ENCODE measurements around the gene CDH13. TPM values are rescaled to one million over a fixed set of nuclear protein-coding genes. Genes with fewer than 3 reads are reported as not detected.

Gene CDH13
- total RNA-seq, 1 experiment from 2014 or later, result 0.89 TPM

- no peaks in the 10 kb centered on the region for H3K36me3 ChIP-seq
- H3K9me3 ChIP-seq, result no peaks in the 10 kb centered on the region
- no peaks in the 10 kb centered on the region for H3K27me3 ChIP-seq
- H3K4me3 ChIP-seq, result peak overlapping the region; percentile 18; the same call in 1 of the 2 replicates
- no peak for DNase-seq
Measured at GRCh38 chr16:83599789-83600462, 973.2 kb downstream of the CDH13 start.

- Histone ChIP-seq H3K4me3 (no peak overlapping the region), H3K9me3 (no peaks in the 10 kb centered on the region), H3K36me3 (no peaks in the 10 kb centered on the region), H3K27me3 (no peaks in the 10 kb centered on the region)
- DNase-seq, result no peak
Measured at GRCh38 chr16:83602761-83603722, 976.3 kb downstream of the CDH13 start.

DNA sequence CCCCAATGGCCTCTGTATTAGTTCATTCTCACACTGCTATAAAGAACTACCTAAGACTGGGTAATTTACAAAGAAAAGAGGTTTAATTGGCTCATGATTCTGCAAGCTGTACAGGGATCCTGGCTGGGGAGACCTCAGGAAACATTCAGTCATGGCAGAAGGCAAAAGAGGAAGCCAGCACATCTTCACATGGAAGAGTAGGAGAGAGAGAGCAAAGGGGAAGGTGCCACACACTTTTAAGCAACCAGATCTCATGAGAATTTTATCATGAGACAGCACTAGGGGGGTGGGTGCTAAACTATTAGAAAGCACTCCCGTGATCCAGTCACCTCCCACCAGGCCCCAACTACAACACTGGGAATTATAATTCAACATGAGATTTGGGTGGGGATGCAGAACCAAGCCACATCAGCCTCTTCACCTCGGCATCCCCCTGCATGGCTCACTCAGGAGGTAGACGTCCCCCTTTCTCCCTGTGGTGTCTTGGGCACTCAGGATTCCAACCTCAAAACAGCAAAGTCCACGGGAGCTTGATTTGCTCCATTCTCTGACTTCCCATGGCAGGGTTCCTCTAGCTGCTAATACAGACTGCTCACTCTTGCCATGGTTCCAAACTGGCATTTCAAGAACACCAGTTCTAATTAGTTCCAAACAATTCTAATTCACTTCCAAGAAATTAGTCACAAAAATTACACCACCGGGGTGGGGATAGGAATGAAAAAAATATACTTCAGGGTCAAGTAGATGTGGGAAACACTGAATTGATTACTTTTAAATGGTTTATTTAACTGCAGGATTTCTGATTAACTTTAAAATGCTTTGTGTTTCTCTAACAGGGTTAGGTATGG, 977.2 kb downstream of the CDH13 start:
- DNase-seq, result no peak
- H3K4me3 ChIP-seq, result no peak overlapping the region
- H3K27me3 ChIP-seq, result no peaks in the 10 kb centered on the region
- no peaks in the 10 kb centered on the region for H3K9me3 ChIP-seq
- H3K36me3 ChIP-seq, result no peaks in the 10 kb centered on the region

DNA sequence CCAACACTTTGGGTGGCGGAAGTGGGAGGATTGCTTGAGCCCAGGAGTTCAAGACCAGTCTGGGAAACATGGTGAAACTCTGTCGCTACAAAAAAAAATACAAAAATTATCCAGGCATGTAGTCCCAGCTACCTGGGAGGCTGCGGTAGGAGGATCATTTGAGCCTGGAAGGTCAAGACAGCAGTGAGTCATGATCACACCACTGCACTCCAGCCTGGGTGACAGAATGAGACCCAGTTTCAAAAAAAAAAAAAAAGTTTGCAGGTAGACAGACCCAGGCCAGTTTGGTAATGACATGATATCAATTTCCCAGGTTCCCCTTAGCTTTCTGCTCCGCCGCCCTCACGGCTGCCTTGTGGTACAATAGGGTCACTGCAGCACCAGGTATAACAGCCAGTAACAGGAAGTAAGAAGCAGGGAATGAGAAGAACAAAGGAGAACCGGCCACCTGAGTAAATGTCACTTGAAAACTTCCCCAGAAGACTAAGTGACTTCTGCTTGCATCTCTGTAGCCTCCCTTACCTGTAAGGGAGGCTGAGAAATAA, 979.8 kb downstream of the CDH13 start:
- H3K9me3 ChIP-seq, result no peaks in the 10 kb centered on the region
- DNase-seq, result no peak

GRCh38 chr16:83609178-83609577, 982.4 kb downstream of the CDH13 start:
- no peak overlapping the region for H3K4me3 ChIP-seq
- 0 out of 2 replicates have a peak, but pooled peaks cover 4% of the 10 kb centered on the region for H3K9me3 ChIP-seq
- no peaks in the 10 kb centered on the region for H3K27me3 ChIP-seq
- DNase-seq, result no peak
- no peaks in the 10 kb centered on the region for H3K36me3 ChIP-seq

More for the DNA sequence above, 979.8 kb downstream of the CDH13 start:
- Histone ChIP-seq H3K36me3 (no peaks in the 10 kb centered on the region), H3K4me3 (no peak overlapping the region), H3K27me3 (no peaks in the 10 kb centered on the region)

- H3K9me3 ChIP-seq, result 0 out of 2 replicates have a peak, but pooled peaks cover 4% of the 10 kb centered on the region
- no peak overlapping the region for H3K4me3 ChIP-seq
- no peaks in the 10 kb centered on the region for H3K36me3 ChIP-seq
- no peak for DNase-seq
- H3K27me3 ChIP-seq, result no peaks in the 10 kb centered on the region
Measured at GRCh38 chr16:83615141-83615952, 988.6 kb downstream of the CDH13 start.

- Histone ChIP-seq H3K9me3 (0 out of 2 replicates have a peak, but pooled peaks cover 4% of the 10 kb centered on the region), H3K4me3 (no peak overlapping the region), H3K36me3 (no peaks in the 10 kb centered on the region), H3K27me3 (no peaks in the 10 kb centered on the region)
- DNase-seq, result no peak
Measured at GRCh38 chr16:83615953-83616350, 989.2 kb downstream of the CDH13 start.

DNA sequence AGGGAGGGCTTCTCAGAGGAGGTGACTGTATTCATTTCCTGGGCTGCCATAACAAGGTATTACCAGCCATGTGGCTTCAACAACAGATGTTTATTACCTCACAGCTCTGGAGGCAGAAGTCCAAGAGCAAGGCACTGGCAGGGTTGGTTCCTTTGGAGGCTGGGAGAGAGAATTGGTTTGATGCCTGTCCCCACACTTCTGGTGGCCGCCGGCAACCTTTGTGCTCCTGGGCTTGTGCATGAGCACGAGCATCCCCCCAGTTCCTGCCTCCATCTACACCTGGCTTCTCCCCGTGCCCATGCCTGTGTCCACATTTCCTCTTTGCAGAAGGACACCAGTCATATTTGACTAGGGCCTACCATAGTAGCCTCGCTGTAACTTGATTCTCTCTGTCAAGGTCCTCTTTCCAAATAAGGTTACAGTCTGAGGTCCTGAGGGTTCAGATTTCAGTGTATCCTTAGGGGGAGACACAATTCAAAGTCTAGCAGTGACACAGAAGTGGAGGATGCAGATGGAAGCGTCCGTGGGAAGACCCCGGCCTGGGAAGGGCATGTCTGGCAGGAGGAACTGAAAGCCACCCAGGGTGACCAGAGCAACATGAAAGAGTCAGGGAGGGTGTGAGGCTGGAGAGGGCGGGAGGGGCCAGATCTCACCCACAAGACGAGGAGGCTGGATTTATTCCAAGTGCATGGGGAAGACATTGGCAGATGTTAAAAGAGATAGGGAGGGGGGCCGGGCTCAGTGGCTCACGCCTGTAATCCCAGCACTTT, 992.8 kb downstream of the CDH13 start:
- no peaks in the 10 kb centered on the region for H3K27me3 ChIP-seq
- H3K4me3 ChIP-seq, result no peak overlapping the region
- no peak for DNase-seq
- no peaks in the 10 kb centered on the region for H3K9me3 ChIP-seq
- H3K36me3 ChIP-seq, result no peaks in the 10 kb centered on the region

- H3K4me3 ChIP-seq, result no peak overlapping the region
- no peak for DNase-seq
- H3K27me3 ChIP-seq, result no peaks in the 10 kb centered on the region
- H3K9me3 ChIP-seq, result no peaks in the 10 kb centered on the region
- no peaks in the 10 kb centered on the region for H3K36me3 ChIP-seq
Measured at GRCh38 chr16:83622010-83622409, 995.2 kb downstream of the CDH13 start.

GRCh38 chr16:83623091-83623730, 996.4 kb downstream of the CDH13 start:
- Histone ChIP-seq H3K9me3 (no peaks in the 10 kb centered on the region), H3K4me3 (no peak overlapping the region), H3K27me3 (no peaks in the 10 kb centered on the region), H3K36me3 (no peaks in the 10 kb centered on the region)
- no peak for DNase-seq

DNA sequence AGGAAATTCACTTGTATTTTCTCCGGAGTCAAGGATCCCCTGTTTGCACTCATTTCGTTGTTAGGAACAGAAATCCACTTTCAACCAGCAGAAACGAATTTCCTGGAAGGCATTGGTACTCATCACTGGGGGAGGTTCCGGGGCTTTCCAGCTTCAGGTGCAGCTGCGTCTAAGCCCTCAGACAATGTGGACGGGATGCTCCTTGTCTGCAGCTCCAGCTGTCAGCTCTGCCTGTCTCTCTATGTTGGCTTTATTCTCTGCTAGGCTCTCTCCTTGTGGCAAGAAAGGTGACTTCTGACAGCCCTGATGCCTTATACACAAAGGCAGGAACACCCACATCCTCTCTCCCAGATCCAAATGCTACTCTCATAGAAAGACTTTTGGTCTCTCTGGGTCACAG, 997.1 kb downstream of the CDH13 start:
- Histone ChIP-seq H3K27me3 (no peaks in the 10 kb centered on the region), H3K36me3 (no peaks in the 10 kb centered on the region), H3K9me3 (no peaks in the 10 kb centered on the region), H3K4me3 (no peak overlapping the region)
- no peak for DNase-seq

DNA sequence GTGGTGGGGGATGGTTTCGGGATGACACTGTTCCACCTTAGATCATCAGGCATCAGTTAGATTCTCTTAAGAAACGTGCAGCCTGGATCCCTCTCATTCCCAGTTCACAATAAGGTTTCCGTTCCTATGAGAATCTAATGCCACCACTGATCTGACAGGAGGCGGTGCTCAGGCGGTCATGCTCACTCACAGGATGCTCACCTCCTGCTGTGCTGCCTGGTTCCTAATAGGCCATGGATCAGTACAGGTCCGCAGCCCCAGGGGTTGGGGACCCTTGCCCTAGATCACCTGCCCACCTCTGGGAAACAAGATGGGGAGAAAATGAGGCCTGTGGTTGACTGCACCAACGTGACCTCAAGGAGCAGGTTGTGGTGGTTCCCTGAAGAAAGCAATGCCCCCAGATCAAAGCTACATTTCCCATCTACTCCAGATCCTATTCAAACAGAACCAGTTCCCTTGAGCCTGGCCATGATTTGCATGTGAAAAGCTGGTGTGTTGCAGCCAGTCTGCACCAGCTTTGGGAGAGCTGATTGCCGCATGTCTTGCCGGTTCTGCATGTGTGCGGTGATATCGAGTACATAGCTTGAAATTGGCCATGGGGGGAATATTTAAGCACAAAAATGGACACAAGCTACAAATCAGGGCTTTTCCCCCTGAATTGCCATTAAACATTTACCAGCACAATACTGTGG, 997.8 kb downstream of the CDH13 start:
- no peak overlapping the region for H3K4me3 ChIP-seq
- no peaks in the 10 kb centered on the region for H3K36me3 ChIP-seq
- DNase-seq, result no peak
- H3K9me3 ChIP-seq, result no peaks in the 10 kb centered on the region
- no peaks in the 10 kb centered on the region for H3K27me3 ChIP-seq

DNA sequence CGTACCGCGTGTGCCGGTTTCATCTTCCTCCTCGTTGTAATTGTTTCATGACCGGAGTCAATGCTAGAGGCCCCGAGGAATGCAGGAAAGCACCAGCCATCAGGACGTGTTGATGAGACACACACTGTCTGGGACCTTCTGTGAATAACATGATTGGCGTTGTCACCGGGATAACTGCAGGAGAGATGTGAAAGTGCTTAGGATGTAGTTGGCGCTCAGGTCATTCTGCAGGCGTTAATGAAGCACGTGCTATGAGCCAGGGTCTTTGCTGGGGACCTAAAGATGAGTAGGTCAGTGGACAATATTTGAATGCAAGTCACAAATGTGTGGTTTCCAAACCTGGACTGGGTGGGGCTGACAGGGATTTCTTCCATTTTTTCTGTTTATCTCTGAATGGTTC, 999.4 kb downstream of the CDH13 start:
- Histone ChIP-seq H3K27me3 (no peaks in the 10 kb centered on the region), H3K9me3 (no peaks in the 10 kb centered on the region), H3K4me3 (no peak overlapping the region), H3K36me3 (no peaks in the 10 kb centered on the region)
- DNase-seq, result no peak

DNA sequence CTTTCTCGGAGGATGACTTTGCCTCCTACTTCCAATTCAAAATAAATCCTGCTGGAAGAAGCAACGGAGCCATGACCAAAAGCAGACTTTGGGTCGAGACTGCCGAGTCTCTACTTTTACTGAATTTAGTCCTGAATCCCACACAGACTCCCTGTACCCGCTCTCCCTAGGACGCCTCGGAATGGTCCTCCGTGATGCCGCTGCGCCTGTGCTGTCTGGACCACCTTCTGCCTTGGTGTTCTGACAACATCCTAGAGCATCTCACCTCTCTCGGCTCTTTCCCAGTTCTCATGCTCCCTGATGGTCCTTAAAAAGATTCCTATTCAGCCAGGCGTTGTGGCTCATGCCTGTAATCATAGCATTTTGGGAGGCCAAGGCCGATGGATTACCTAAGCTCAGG, 999.9 kb downstream of the CDH13 start:
- no peaks in the 10 kb centered on the region for H3K27me3 ChIP-seq
- DNase-seq, result no peak
- no peak overlapping the region for H3K4me3 ChIP-seq
- no peaks in the 10 kb centered on the region for H3K9me3 ChIP-seq
- no peaks in the 10 kb centered on the region for H3K36me3 ChIP-seq
